Measurements from ENCODE around the gene CIZ1.

Gene CIZ1

DNA sequence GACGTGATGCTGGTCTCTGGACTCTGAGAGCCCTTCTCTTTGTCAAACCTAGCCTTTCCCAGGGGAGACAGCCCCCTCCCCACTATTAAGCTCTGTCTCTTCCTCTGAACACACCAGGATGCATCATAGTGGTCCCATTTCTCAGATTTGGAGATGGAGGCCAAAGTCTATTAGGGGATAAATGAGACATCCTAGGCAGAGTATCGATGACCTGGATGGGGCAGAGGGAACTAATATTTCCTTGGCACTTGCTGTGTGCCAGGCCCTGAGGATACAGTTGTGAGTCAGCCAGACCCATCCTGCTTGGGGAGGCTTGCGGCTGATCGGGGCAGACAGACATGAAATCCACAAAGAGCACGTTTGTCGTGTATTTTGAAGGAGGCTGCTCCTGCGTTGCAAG is 17.0 kb upstream of the CIZ1 start:
- no peak overlapping the region for H3K4me3 ChIP-seq (ENCODE audit: low read depth, low read length)
- TF ChIP-seq MYC (IDR thresholded peaks at IDR 0.05; ENCODE audit: low read depth, low read length): no peak
- TF ChIP-seq POLR2A (IDR thresholded peaks at IDR 0.05; ENCODE audit: extremely low read depth, insufficient read length): no peak
- TF ChIP-seq CTCF (IDR thresholded peaks at IDR 0.05; ENCODE audit: low read depth, low read length): no peak
- TF ChIP-seq MAX (IDR thresholded peaks at IDR 0.05; ENCODE audit: low read depth, low read length): no peak
- no peak for DNase-seq (ENCODE audit: low read depth)

- TF ChIP-seq POLR2A (IDR thresholded peaks at IDR 0.05; ENCODE audit: extremely low read depth, insufficient read length): no peak
- TF ChIP-seq MYC (IDR thresholded peaks at IDR 0.05; ENCODE audit: low read depth, low read length): no peak
- TF ChIP-seq MAX (IDR thresholded peaks at IDR 0.05; ENCODE audit: low read depth, low read length): no peak
- DNase-seq (ENCODE audit: low read depth): peak; percentile 45
- no peak overlapping the region for H3K4me3 ChIP-seq (ENCODE audit: low read depth, low read length)
These were observed 15.8 kb upstream of the CIZ1 start for GRCh38 chr9:128206916-128207910.

DNA sequence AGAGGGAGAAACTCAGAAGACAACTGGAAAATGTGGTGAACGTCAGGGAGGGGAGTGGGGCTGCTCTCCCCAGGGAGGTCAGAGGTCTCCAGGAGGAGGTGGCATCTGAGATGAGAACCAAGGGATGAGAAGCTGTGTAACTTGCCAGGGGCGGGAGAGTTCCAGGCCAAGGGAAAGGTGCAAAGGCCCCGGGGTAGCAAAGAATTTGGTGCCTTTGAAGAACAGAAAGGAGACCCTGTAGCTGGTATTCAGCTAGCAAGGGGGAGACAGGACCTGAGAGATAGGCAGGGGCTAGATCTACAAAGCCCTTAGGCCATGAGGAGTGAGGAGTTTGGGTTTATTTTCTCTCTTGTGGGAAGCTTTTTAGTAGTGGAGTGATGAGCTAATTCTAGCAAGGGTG is 15.1 kb upstream of the CIZ1 start:
- no peak for DNase-seq (ENCODE audit: low read depth)
- no peak overlapping the region for H3K4me3 ChIP-seq (ENCODE audit: low read depth, low read length)
- TF ChIP-seq CTCF (IDR thresholded peaks at IDR 0.05; ENCODE audit: low read depth, low read length) (no peak), MYC (IDR thresholded peaks at IDR 0.05; ENCODE audit: low read depth, low read length) (no peak), POLR2A (IDR thresholded peaks at IDR 0.05; ENCODE audit: extremely low read depth, insufficient read length) (no peak), MAX (IDR thresholded peaks at IDR 0.05; ENCODE audit: low read depth, low read length) (no peak)

DNA sequence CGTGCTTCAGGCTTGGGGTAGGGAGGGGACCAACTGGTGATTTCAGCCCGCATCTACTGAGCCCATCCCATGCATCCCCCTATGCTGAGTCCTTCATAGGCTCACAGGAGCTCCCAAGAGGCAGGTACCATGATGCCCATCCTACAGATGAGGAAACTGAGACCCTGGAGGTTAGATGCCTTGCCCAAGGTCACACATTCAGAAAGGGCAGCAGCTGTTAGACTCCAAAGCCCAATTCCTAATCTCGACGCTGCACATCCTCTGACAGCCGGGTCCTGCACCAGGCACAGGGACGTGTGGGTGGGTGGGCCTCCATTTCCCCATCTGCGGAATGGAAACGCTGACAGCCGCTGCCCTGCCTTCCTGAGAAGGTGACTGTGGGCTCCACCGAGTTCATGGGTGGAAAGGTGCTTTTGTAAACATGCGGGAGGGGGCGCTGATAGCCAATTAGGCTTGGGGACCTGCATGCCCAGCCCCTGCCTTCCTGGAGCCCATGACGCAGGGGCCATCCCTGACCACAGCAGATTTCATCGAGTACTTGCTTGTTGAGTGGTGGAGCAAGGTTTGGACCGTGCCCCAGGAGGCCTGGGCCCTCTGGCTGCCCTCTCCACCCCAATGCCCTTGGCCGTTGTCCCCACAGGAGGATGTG is 14.0 kb upstream of the CIZ1 start:
- no peak for TF ChIP-seq MYC (IDR thresholded peaks at IDR 0.05; ENCODE audit: low read depth, low read length)
- no peak for TF ChIP-seq POLR2A (IDR thresholded peaks at IDR 0.05; ENCODE audit: extremely low read depth, insufficient read length)
- no peak for TF ChIP-seq MAX (IDR thresholded peaks at IDR 0.05; ENCODE audit: low read depth, low read length)
- TF ChIP-seq CTCF (IDR thresholded peaks at IDR 0.05; ENCODE audit: low read depth, low read length): no peak
- DNase-seq (ENCODE audit: low read depth): no peak
- H3K4me3 ChIP-seq (ENCODE audit: low read depth, low read length): no peak overlapping the region

DNA sequence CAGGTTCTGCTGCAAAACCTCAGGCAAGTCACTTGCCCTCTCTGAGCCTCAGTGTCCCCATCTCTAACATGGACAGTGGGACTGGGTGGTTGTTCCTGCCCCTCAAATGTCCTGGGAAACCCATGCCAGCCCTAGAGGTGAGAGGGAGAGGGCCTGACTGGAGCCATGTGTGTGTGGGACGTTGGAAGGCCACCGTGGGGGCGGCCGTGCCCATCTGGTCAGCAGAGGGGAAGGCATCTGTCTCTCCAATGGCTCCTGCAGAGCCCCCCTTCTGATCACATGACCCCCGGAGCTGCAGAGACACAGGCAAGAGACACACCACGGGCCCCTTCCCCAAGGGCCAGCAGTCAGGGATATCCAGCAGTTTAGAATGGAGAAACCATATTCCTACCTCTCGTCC is 13.5 kb upstream of the CIZ1 start:
- no peak for DNase-seq (ENCODE audit: low read depth)
- no peak overlapping the region for H3K4me3 ChIP-seq (ENCODE audit: low read depth, low read length)
- TF ChIP-seq MAX (IDR thresholded peaks at IDR 0.05; ENCODE audit: low read depth, low read length) (no peak), MYC (IDR thresholded peaks at IDR 0.05; ENCODE audit: low read depth, low read length) (no peak), POLR2A (IDR thresholded peaks at IDR 0.05; ENCODE audit: extremely low read depth, insufficient read length) (no peak), CTCF (IDR thresholded peaks at IDR 0.05; ENCODE audit: low read depth, low read length) (no peak)

All from NB4 (cell line).